Activated CD8-positive, alpha-beta memory T cell treated with anti-CD3 and anti-CD28 coated beads for 36 hours (primary cell): ENCODE measurements around the gene SLC22A31. TPM values are rescaled to one million over a fixed set of nuclear protein-coding genes. Genes with fewer than 3 reads are reported as not detected.
"Not testable (repeated sequence)": the region's sequence is repeated elsewhere in the genome, so short reads cannot be mapped to it uniquely, and the experiment has no call there.

Source experiments
- CTCF ChIA-PET: fragments of 350-600 bp; sonication (Branson Sonifier 250); formaldehyde crosslinking; loops from one replicate; lab custom pipeline; 2021; ENCODE audit warnings: antibody characterized with exemption; lab: Charles Lee
- POLR2A ChIA-PET: fragments of 350-600 bp; sonication (Branson Sonifier 250); formaldehyde crosslinking; loops from one replicate; lab custom pipeline; 2021; ENCODE audit warnings: antibody characterized with exemption; lab: Charles Lee
- total RNA-seq, 2 experiments: library from RNA; stranded (reverse); gene quantifications; one replicate each; pipeline ENCODE4 v1.2.3, GENCODE V29; 2021

The SLC22A31 gene
- total RNA-seq: not detected

GRCh38 chr16:89200124-89200849 lies at the start of gene SLC22A31:
SLC22A31 (minus strand) TSS chr16:89200537; CDS start chr16:89200501, 36 bp downstream.
- CTCF ChIA-PET: no interaction called here
- POLR2A ChIA-PET: no interaction called here

- ChIA-PET POLR2A (interaction anchor here (0.9 to 1.0 kb wide), 2 partner anchors 17 to 258 kb away, joined by 3 read pairs; no protein-coding TSS in a partner anchor), CTCF (no interaction called here)
Observed at GRCh38 chr16:89248196-89248982, 48.1 kb upstream of the SLC22A31 start.

GRCh38 chr16:89247734-89248075 lies 47.4 kb upstream of the SLC22A31 start:
- POLR2A ChIA-PET: interaction anchor here (0.9 to 1.0 kb wide), 3 partner anchors 18 to 258 kb away, joined by 3 to 4 read pairs (median 3); partner anchors contain the start of gene ZNF778
- CTCF ChIA-PET: not testable (repeated sequence)

- POLR2A ChIA-PET: interaction anchor here (0.9 to 1.0 kb wide), 3 partner anchors 19 to 259 kb away, joined by 3 to 4 read pairs (median 3); partner anchors contain the start of gene ZNF778
- CTCF ChIA-PET: no interaction called here
Observed at GRCh38 chr16:89246903-89247733, 46.8 kb upstream of the SLC22A31 start.

- POLR2A ChIA-PET: no interaction called here
- CTCF ChIA-PET: no interaction called here
Observed at GRCh38 chr16:89246383-89246902, 46.1 kb upstream of the SLC22A31 start.

- ChIA-PET CTCF (no interaction called here), POLR2A (no interaction called here)
Observed at GRCh38 chr16:89244754-89245153, 44.4 kb upstream of the SLC22A31 start.

- CTCF ChIA-PET, POLR2A ChIA-PET: not testable (repeated sequence)
Observed at GRCh38 chr16:89244264-89244663, 43.9 kb upstream of the SLC22A31 start.

GRCh38 chr16:89243664-89244063 lies 43.3 kb upstream of the SLC22A31 start:
- ChIA-PET POLR2A (no interaction called here), CTCF (no interaction called here)

GRCh38 chr16:89242795-89243200 lies 42.5 kb upstream of the SLC22A31 start:
- POLR2A ChIA-PET: no interaction called here
- CTCF ChIA-PET: no interaction called here

- CTCF ChIA-PET: interaction anchor here (1.0 to 1.1 kb wide), 2 partner anchors 47 to 74 kb away, joined by 3 to 4 read pairs; no protein-coding TSS in a partner anchor
- POLR2A ChIA-PET: interaction anchor here (0.6 to 1.1 kb wide), 5 partner anchors 74 to 387 kb away, joined by 3 to 7 read pairs (median 6); no protein-coding TSS in a partner anchor
Observed at GRCh38 chr16:89241187-89242007, 41.1 kb upstream of the SLC22A31 start.

- POLR2A ChIA-PET: no interaction called here
- CTCF ChIA-PET: no interaction called here
Observed at GRCh38 chr16:89237733-89238132, 37.4 kb upstream of the SLC22A31 start.

GRCh38 chr16:89233678-89234490 lies 33.5 kb upstream of the SLC22A31 start:
- POLR2A ChIA-PET: no interaction called here
- CTCF ChIA-PET: no interaction called here

GRCh38 chr16:89232107-89232506 lies 31.8 kb upstream of the SLC22A31 start:
- ChIA-PET POLR2A (no interaction called here), CTCF (no interaction called here)

GRCh38 chr16:89230255-89230654 lies 29.9 kb upstream of the SLC22A31 start:
- CTCF ChIA-PET: interaction anchor here (1.0 kb wide), 1 partner anchor 10 kb away, joined by 3 read pairs; no protein-coding TSS in a partner anchor

GRCh38 chr16:89224665-89225064 lies 24.3 kb upstream of the SLC22A31 start:
- ChIA-PET CTCF (interaction anchor here (1.1 kb wide), 1 partner anchor 487 kb away, joined by 4 read pairs; no protein-coding TSS in a partner anchor), POLR2A (no interaction called here)

More at GRCh38 chr16:89230255-89230654, 29.9 kb upstream of the SLC22A31 start:
- POLR2A ChIA-PET: no interaction called here

- POLR2A ChIA-PET: no interaction called here
- CTCF ChIA-PET: no interaction called here
Observed at GRCh38 chr16:89222931-89223330, 22.6 kb upstream of the SLC22A31 start.

GRCh38 chr16:89221604-89222003 lies 21.3 kb upstream of the SLC22A31 start:
- POLR2A ChIA-PET: no interaction called here
- CTCF ChIA-PET: no interaction called here
